SK-N-SH treated with all-trans-retinoic acid at 6 μM for 48 hours (cell line): ENCODE results near the gene KCNK5.

Experiments
- ATAC-seq: fragments of 200-7000 bp; cut with Tn5 transposase; 3 replicates; pipeline ENCODE4 v1.9.1; 2020; ENCODE audit warnings: mild to moderate bottlenecking, moderate library complexity
- ARNTL ChIP-seq: fragments of 450-650 bp; formaldehyde crosslinking; IDR thresholded peaks from 2 replicates; pipeline ENCODE4 v1.5.0; 2020; ENCODE audit warnings: low read depth, mild to moderate bottlenecking, moderate library complexity, borderline replicate concordance
- BACH2 ChIP-seq: fragments of 250-450 bp; sonication (Bioruptor Pico); IDR thresholded peaks from 2 replicates; pipeline ENCODE4 v1.9.0; 2021; ENCODE audit warnings: mild to moderate bottlenecking, borderline replicate concordance
- CSDC2 ChIP-seq: fragments of 250-450 bp; sonication (Bioruptor Pico); IDR thresholded peaks from 2 replicates; pipeline ENCODE4 v1.5.0; 2020; ENCODE audit warnings: mild to moderate bottlenecking, moderate library complexity
- ESRRG ChIP-seq: fragments of 250-450 bp; sonication (Bioruptor Pico); IDR thresholded peaks from 2 replicates; pipeline ENCODE4 v1.6.1; 2021; ENCODE audit warnings: mild to moderate bottlenecking
- GLIS3 ChIP-seq: fragments of 250-450 bp; sonication (Bioruptor Pico); IDR thresholded peaks from 2 replicates; pipeline ENCODE4 v1.5.0; 2020; ENCODE audit warnings: mild to moderate bottlenecking, moderate library complexity
- ISL1 ChIP-seq: fragments of 250-450 bp; sonication (Bioruptor Pico); IDR thresholded peaks from 2 replicates; pipeline ENCODE4 v2.1.2; 2022; ENCODE audit warnings: mild to moderate bottlenecking, moderate library complexity
- OSR1 ChIP-seq: fragments of 250-450 bp; sonication (Bioruptor Pico); IDR thresholded peaks from 2 replicates; pipeline ENCODE4 v1.8.0; 2022; ENCODE audit warnings: moderate library complexity, mild to moderate bottlenecking, inconsistent platforms
- PPARA ChIP-seq: fragments of 250-450 bp; sonication (Bioruptor Pico); IDR thresholded peaks from 2 replicates; pipeline ENCODE4 v1.5.0; 2020; ENCODE audit warnings: mild to moderate bottlenecking, borderline replicate concordance
- RARB ChIP-seq: fragments of 250-450 bp; sonication (Bioruptor Pico); IDR thresholded peaks from 2 replicates; pipeline ENCODE4 v1.8.0; 2021; ENCODE audit warnings: mild to moderate bottlenecking, moderate library complexity
- SNAI2 ChIP-seq: fragments of 250-450 bp; sonication (Bioruptor Pico); IDR thresholded peaks from 2 replicates; pipeline ENCODE4 v1.5.0; 2020; ENCODE audit warnings: mild to moderate bottlenecking, moderate library complexity
- TCF4 ChIP-seq: fragments of 250-450 bp; sonication (Bioruptor Pico); IDR thresholded peaks from 2 replicates; pipeline ENCODE4 v1.8.0; 2021; ENCODE audit warnings: mild to moderate bottlenecking, moderate library complexity, borderline replicate concordance
- TOX ChIP-seq: fragments of 250-450 bp; sonication (Bioruptor Pico); IDR thresholded peaks from 2 replicates; pipeline ENCODE4 v1.8.0; 2021; ENCODE audit warnings: mild to moderate bottlenecking, moderate library complexity, borderline replicate concordance
- ZC3H10 ChIP-seq: fragments of 250-450 bp; sonication (Bioruptor Pico); IDR thresholded peaks from 2 replicates; pipeline ENCODE4 v1.5.1; 2021; ENCODE audit warnings: mild to moderate bottlenecking, moderate library complexity
- ZFP3 ChIP-seq: fragments of 250-450 bp; sonication (Bioruptor Pico); IDR thresholded peaks from 2 replicates; pipeline ENCODE4 v1.5.0; 2020; ENCODE audit warnings: mild to moderate bottlenecking, moderate library complexity
- ZFP30 ChIP-seq: fragments of 450-650 bp; formaldehyde crosslinking; IDR thresholded peaks from 2 replicates; pipeline ENCODE4 v1.5.0; 2022; ENCODE audit warnings: mild to moderate bottlenecking, moderate library complexity
- ZNF565 ChIP-seq: fragments of 450-650 bp; formaldehyde crosslinking; conservative IDR thresholded peaks from 2 replicates; pipeline ENCODE4 v1.5.0; 2020; ENCODE audit warnings: low read depth, mild to moderate bottlenecking, moderate library complexity
- ZNF70 ChIP-seq: fragments of 450-650 bp; formaldehyde crosslinking; IDR thresholded peaks from 2 replicates; pipeline ENCODE4 v1.5.0; 2020; ENCODE audit warnings: mild to moderate bottlenecking, moderate library complexity
- ZNF8 ChIP-seq: fragments of 450-650 bp; formaldehyde crosslinking; IDR thresholded peaks from 2 replicates; pipeline ENCODE4 v1.5.0; 2020; ENCODE audit warnings: mild to moderate bottlenecking, moderate library complexity
- TF ChIP-seq, protein P1 (sequence below): fragments of 250-450 bp; sonication (Bioruptor Pico); IDR thresholded peaks from 2 replicates; pipeline ENCODE4 v1.5.1; 2021; ENCODE audit warnings: mild to moderate bottlenecking, moderate library complexity
- TF ChIP-seq, protein P2 (sequence below): fragments of 250-450 bp; sonication (Bioruptor Pico); IDR thresholded peaks from 2 replicates; pipeline ENCODE4 v1.8.0; 2020; ENCODE audit warnings: mild to moderate bottlenecking, moderate library complexity, borderline replicate concordance
- TF ChIP-seq, protein P3 (sequence below): fragments of 250-450 bp; sonication (Bioruptor Pico); IDR thresholded peaks from 2 replicates; pipeline ENCODE4 v1.5.0; 2020; ENCODE audit warnings: mild to moderate bottlenecking, moderate library complexity
- TF ChIP-seq, protein P4 (sequence below): fragments of 250-450 bp; sonication (Bioruptor Pico); IDR thresholded peaks from 2 replicates; pipeline ENCODE4 v1.5.1; 2020; ENCODE audit warnings: low read depth, mild to moderate bottlenecking, moderate library complexity

The KCNK5 gene

DNA sequence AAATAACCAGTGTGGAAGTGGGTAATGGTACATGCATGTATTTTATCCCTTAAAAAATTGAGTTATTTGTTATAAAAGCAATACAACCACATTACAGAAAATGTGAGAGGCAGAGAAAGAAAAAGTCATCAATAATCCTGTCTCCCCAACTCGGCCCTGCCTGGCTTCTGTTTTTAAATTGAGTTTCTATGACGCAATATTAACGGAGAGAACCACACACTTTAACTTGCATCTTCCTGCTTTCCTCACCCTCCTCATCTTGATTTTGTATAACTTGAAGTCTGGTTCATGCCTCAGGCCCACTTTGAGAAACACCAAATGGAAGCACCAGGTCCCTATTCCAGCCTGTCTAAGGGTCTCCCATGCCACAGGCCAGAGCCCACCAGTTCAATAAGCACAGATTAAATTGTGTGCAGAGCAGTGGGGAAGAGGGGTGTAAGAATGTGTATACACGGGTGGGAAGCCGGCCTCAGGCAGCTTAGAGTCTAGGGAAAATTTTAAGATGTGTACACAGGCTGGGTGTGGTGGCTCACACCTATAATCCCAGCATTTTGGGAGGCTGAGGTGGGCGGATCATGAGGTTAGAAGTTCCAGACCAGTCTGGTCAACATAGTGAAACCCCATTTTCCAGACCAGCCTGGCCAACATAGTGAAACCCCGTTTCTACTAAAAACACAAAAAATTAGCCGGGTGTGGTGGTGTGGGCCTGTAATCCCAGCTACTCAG, 15.9 kb downstream of the KCNK5 start:
- no peak for TF ChIP-seq GLIS3 (CRISPR knock-in tag)
- TF ChIP-seq TCF4 (CRISPR knock-in tag) = no peak
- TF ChIP-seq SNAI2 (CRISPR knock-in tag) = no peak
- no peak for ATAC-seq

DNA sequence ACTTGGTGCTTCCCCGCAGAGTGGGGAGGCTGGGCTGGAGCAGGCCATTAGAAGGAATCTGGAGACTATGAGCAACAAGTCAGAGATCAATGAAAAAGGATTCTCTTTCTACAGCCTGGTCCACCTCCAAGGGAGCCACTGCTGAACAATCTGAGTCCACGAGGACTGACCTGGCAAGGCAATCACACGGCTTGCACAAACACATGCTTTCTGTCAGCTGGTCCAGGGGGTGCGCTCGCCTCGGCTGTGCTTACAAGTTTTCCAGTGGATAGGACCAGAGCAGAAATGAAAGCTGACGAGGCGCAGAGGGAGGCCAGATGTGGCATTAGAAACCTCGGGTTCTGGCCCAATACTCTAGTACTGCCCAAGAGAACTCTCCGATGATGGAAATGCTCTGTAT, 18.1 kb downstream of the KCNK5 start:
- no peak for ATAC-seq
- TF ChIP-seq, protein P1, sequence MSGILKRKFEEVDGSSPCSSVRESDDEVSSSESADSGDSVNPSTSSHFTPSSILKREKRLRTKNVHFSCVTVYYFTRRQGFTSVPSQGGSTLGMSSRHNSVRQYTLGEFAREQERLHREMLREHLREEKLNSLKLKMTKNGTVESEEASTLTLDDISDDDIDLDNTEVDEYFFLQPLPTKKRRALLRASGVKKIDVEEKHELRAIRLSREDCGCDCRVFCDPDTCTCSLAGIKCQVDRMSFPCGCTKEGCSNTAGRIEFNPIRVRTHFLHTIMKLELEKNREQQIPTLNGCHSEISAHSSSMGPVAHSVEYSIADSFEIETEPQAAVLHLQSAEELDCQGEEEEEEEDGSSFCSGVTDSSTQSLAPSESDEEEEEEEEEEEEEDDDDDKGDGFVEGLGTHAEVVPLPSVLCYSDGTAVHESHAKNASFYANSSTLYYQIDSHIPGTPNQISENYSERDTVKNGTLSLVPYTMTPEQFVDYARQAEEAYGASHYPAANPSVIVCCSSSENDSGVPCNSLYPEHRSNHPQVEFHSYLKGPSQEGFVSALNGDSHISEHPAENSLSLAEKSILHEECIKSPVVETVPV (CRISPR knock-in tag) = no peak
- TF ChIP-seq, protein P2, sequence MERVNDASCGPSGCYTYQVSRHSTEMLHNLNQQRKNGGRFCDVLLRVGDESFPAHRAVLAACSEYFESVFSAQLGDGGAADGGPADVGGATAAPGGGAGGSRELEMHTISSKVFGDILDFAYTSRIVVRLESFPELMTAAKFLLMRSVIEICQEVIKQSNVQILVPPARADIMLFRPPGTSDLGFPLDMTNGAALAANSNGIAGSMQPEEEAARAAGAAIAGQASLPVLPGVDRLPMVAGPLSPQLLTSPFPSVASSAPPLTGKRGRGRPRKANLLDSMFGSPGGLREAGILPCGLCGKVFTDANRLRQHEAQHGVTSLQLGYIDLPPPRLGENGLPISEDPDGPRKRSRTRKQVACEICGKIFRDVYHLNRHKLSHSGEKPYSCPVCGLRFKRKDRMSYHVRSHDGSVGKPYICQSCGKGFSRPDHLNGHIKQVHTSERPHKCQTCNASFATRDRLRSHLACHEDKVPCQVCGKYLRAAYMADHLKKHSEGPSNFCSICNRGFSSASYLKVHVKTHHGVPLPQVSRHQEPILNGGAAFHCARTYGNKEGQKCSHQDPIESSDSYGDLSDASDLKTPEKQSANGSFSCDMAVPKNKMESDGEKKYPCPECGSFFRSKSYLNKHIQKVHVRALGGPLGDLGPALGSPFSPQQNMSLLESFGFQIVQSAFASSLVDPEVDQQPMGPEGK = no peak
- no peak for TF ChIP-seq ZFP3

DNA sequence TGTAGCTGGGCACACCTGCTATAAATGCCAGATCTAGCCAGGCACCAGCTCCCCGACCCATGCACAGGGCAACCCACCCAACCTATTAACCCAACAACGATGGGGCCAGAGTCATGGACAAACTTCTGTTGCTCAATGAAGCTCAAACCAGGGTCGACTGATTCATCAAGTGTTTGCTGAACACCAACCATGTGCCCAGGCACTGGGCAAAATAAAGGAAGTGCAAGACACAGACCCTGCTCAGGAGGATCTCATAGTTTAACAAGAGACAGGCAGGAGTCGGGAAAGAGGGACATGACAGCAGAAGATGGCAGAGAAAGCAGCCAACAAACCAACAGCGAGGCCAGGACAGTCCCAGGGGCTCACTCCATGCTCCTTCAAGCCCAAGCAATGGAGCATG, 18.8 kb downstream of the KCNK5 start:
- no peak for ATAC-seq
- TF ChIP-seq TCF4 (CRISPR knock-in tag) (no peak), SNAI2 (CRISPR knock-in tag) (no peak), ARNTL (CRISPR knock-in tag) (no peak), ZNF8 (CRISPR knock-in tag) (no peak), ZC3H10 (CRISPR knock-in tag) (no peak), ZFP3 (no peak), CSDC2 (CRISPR knock-in tag) (no peak), ISL1 (no peak), ZNF565 (CRISPR knock-in tag) (no peak), GLIS3 (CRISPR knock-in tag) (no peak), ZNF70 (no peak), ZFP30 (CRISPR knock-in tag) (no peak), PPARA (CRISPR knock-in tag) (no peak)
- TF ChIP-seq, protein P3, sequence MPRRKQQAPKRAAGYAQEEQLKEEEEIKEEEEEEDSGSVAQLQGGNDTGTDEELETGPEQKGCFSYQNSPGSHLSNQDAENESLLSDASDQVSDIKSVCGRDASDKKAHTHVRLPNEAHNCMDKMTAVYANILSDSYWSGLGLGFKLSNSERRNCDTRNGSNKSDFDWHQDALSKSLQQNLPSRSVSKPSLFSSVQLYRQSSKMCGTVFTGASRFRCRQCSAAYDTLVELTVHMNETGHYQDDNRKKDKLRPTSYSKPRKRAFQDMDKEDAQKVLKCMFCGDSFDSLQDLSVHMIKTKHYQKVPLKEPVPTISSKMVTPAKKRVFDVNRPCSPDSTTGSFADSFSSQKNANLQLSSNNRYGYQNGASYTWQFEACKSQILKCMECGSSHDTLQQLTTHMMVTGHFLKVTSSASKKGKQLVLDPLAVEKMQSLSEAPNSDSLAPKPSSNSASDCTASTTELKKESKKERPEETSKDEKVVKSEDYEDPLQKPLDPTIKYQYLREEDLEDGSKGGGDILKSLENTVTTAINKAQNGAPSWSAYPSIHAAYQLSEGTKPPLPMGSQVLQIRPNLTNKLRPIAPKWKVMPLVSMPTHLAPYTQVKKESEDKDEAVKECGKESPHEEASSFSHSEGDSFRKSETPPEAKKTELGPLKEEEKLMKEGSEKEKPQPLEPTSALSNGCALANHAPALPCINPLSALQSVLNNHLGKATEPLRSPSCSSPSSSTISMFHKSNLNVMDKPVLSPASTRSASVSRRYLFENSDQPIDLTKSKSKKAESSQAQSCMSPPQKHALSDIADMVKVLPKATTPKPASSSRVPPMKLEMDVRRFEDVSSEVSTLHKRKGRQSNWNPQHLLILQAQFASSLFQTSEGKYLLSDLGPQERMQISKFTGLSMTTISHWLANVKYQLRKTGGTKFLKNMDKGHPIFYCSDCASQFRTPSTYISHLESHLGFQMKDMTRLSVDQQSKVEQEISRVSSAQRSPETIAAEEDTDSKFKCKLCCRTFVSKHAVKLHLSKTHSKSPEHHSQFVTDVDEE (CRISPR knock-in tag) = no peak
- TF ChIP-seq, protein P1 (CRISPR knock-in tag) = no peak

DNA sequence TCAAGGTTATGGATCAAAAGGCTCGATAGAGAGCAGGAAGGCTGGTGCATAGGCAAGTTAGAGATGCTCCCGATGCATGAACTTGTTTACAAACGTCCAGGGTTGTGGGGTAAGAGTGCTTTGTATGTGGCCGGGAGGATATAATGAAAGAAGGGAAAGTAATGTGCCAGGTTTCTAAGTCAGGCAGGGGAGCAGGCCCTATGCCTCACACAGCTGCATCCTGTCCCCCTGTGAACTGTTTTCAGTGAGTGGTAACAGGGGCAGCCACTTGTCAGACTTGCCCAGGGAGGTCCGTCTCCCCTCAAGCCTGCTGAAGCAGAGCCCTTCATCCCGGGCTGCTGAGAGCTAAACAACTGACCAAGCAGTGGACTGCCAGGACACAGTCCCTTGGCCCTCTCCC, 19.4 kb downstream of the KCNK5 start:
- ATAC-seq = no peak
- no peak for TF ChIP-seq ZNF8 (CRISPR knock-in tag)
- TF ChIP-seq ZFP30 (CRISPR knock-in tag) = no peak
- TF ChIP-seq, protein P3 (CRISPR knock-in tag) = no peak
- TF ChIP-seq TOX (CRISPR knock-in tag) = no peak
- no peak for TF ChIP-seq ZC3H10 (CRISPR knock-in tag)
- TF ChIP-seq, protein P4, sequence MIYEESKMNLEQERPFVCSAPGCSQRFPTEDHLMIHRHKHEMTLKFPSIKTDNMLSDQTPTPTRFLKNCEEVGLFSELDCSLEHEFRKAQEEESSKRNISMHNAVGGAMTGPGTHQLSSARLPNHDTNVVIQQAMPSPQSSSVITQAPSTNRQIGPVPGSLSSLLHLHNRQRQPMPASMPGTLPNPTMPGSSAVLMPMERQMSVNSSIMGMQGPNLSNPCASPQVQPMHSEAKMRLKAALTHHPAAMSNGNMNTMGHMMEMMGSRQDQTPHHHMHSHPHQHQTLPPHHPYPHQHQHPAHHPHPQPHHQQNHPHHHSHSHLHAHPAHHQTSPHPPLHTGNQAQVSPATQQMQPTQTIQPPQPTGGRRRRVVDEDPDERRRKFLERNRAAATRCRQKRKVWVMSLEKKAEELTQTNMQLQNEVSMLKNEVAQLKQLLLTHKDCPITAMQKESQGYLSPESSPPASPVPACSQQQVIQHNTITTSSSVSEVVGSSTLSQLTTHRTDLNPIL = no peak
- TF ChIP-seq, protein P2 = no peak
- TF ChIP-seq RARB (CRISPR knock-in tag) = no peak
- no peak for TF ChIP-seq CSDC2 (CRISPR knock-in tag)
- no peak for TF ChIP-seq GLIS3 (CRISPR knock-in tag)
- no peak for TF ChIP-seq ZNF565 (CRISPR knock-in tag)
- no peak for TF ChIP-seq OSR1 (CRISPR knock-in tag)
- TF ChIP-seq ZNF70 = no peak
- no peak for TF ChIP-seq BACH2 (CRISPR knock-in tag)
- TF ChIP-seq ESRRG (CRISPR knock-in tag) = no peak
